Left renal cortex interstitium (tissue), 4 donors: ENCODE measurements around the gene RNF44. TPM values are rescaled to one million over a fixed set of nuclear protein-coding genes. Genes with fewer than 3 reads are reported as not detected.

ENCODE experiments used
- DNase-seq, 4 donors: peaks; one replicate each; pipeline ENCODE4 v3.0.0-alpha.2; 2013; ENCODE audit warnings: low read depth in 4 of 4, low spot score in 2 of 4, missing footprints in 1 of 4
- polyA plus RNA-seq, 4 donors: library from polyadenylated mRNA; unstranded; fragments of 120-200 nt; gene quantifications; one replicate each; pipeline ENCODE4 v1.2.1, GENCODE V29; 2013; ENCODE audit not compliant: insufficient read length in 4 of 4

RNF44 gene
- polyA plus RNA-seq, 4 donors = 30.0 to 81.1 (median 58.9) TPM

GRCh38 chr5:176524987-176525386, 12.2 kb downstream of the RNF44 start:
- DNase-seq = no peak

GRCh38 chr5:176524138-176524537, 13.1 kb downstream of the RNF44 start:
- DNase-seq = no peak

GRCh38 chr5:176521699-176522263, 15.4 kb downstream of the RNF44 start:
- DNase-seq = no peak

GRCh38 chr5:176521286-176521685, 15.9 kb downstream of the RNF44 start:
- DNase-seq = no peak

- DNase-seq = no peak
These were observed 17.1 kb downstream of the RNF44 start for GRCh38 chr5:176519810-176520720.

- DNase-seq = no peak
These were observed 20.0 kb downstream of the RNF44 start for GRCh38 chr5:176517053-176517661.

- DNase-seq = no peak
These were observed 21.8 kb downstream of the RNF44 start for GRCh38 chr5:176515396-176515795.

- no peak for DNase-seq
These were observed 22.8 kb downstream of the RNF44 start for GRCh38 chr5:176514244-176514950.

- DNase-seq = no peak
These were observed 23.4 kb downstream of the RNF44 start for GRCh38 chr5:176513788-176514187.

- no peak for DNase-seq
These were observed 28.6 kb downstream of the RNF44 start for GRCh38 chr5:176508603-176509002.

GRCh38 chr5:176507911-176508310, 29.3 kb downstream of the RNF44 start:
- DNase-seq = no peak

GRCh38 chr5:176503496-176503895, 33.7 kb downstream of the RNF44 start:
- no peak for DNase-seq

GRCh38 chr5:176501333-176501732, 35.9 kb downstream of the RNF44 start:
- no peak for DNase-seq

- no peak for DNase-seq
These were observed 36.7 kb downstream of the RNF44 start for GRCh38 chr5:176500511-176500910.

- DNase-seq = no peak
These were observed 37.9 kb downstream of the RNF44 start for GRCh38 chr5:176499273-176499672.

- DNase-seq = no peak
These were observed 39.4 kb downstream of the RNF44 start for GRCh38 chr5:176497852-176498251.

- DNase-seq = no peak
These were observed 44.8 kb downstream of the RNF44 start for GRCh38 chr5:176492431-176492830.

- DNase-seq = no peak
These were observed 45.3 kb downstream of the RNF44 start for GRCh38 chr5:176491901-176492300.

- DNase-seq = no peak
These were observed 46.1 kb downstream of the RNF44 start for GRCh38 chr5:176491101-176491502.

- DNase-seq = no peak
These were observed 46.9 kb downstream of the RNF44 start for GRCh38 chr5:176490301-176490700.

GRCh38 chr5:176489077-176489476, 48.1 kb downstream of the RNF44 start:
- DNase-seq = no peak
